Caco-2 (cell line): Measurements from ENCODE around the gene RPL22L1. TPM values are rescaled to one million over a fixed set of nuclear protein-coding genes. Genes with fewer than 3 reads are reported as not detected.

Experiments used
- BruUV-seq: library from RNA; stranded (reverse); fragments of 400-500 nt; replicated peaks from 2 replicates; lab custom pipeline; 2021; lab: Mats Ljungman, UMichigan
- CTCF ChIA-PET: fragments of 300-600 bp; sonication (Branson Sonifier 250); formaldehyde crosslinking; loops from one replicate; lab custom pipeline; 2022; ENCODE audit warnings: antibody characterized with exemption; lab: Charles Lee
- POLR2A ChIA-PET: fragments of 300-600 bp; sonication (Branson Sonifier 250); formaldehyde crosslinking; loops from one replicate; lab custom pipeline; 2022; ENCODE audit warnings: antibody characterized with exemption; lab: Charles Lee
- DNase-seq, 2 experiments: peaks; one replicate each; pipeline versions ENCODE4 v3.0.0 to v3.0.0-alpha.2; 2020 to 2022
- H3K27me3 ChIP-seq: replicated peaks from 2 replicates; pipeline ENCODE4 v1.6.0; 2011; ENCODE audit warnings: low read length; ENCODE audit not compliant: control insufficient read depth, insufficient read depth
- H3K36me3 ChIP-seq: 2 replicates; pipeline ENCODE4 v1.5.1; 2011; ENCODE audit warnings: low read length; ENCODE audit not compliant: control insufficient read depth, insufficient read depth
- H3K4me1 ChIP-seq: fragments of 250-450 bp; sonication (Bioruptor Pico); 2 replicates; pipeline ENCODE4 v1.5.1; 2020; ENCODE audit warnings: mild to moderate bottlenecking
- H3K4me3 ChIP-seq: 2 replicates; pipeline ENCODE4 v1.5.1; 2011; ENCODE audit warnings: low read depth, mild to moderate bottlenecking, control low read depth, low read length
- H3K9me3 ChIP-seq: fragments of 250-450 bp; sonication (Bioruptor Pico); 2 replicates; pipeline ENCODE4 v1.5.1; 2020; ENCODE audit warnings: mild to moderate bottlenecking, moderate library complexity
- H3K27ac Mint-ChIP-seq: one replicate; pipeline ENCODE4 v1.8.0; 2022; ENCODE audit warnings: mixed read lengths; ENCODE audit not compliant: unreplicated experiment
- H3K27me3 Mint-ChIP-seq: one replicate; pipeline ENCODE4 v1.8.0; 2022; ENCODE audit warnings: mixed read lengths; ENCODE audit not compliant: insufficient read depth, unreplicated experiment
- H3K36me3 Mint-ChIP-seq: one replicate; pipeline ENCODE4 v1.8.0; 2022; ENCODE audit warnings: mild to moderate bottlenecking, mixed read lengths; ENCODE audit not compliant: insufficient read depth, unreplicated experiment
- H3K4me1 Mint-ChIP-seq: one replicate; pipeline ENCODE4 v1.8.0; 2022; ENCODE audit warnings: low read depth, mixed read lengths; ENCODE audit not compliant: unreplicated experiment
- H3K4me3 Mint-ChIP-seq: one replicate; pipeline ENCODE4 v1.8.0; 2022; ENCODE audit warnings: mild to moderate bottlenecking, moderate library complexity, mixed read lengths; ENCODE audit not compliant: unreplicated experiment
- H3K9me3 Mint-ChIP-seq: one replicate; pipeline ENCODE4 v1.8.0; 2022; ENCODE audit warnings: mixed read lengths; ENCODE audit not compliant: unreplicated experiment
- intact Hi-C: fragments of 100-400 bp; cut with micrococcal nuclease; formaldehyde crosslinking; loops from one replicate; pipeline ENCODE4 v1.10.0; 2022; ENCODE audit not compliant: unreplicated experiment
- total RNA-seq: library from RNA; stranded (reverse); gene quantifications from 2 replicates; pipeline ENCODE4 v1.2.3, GENCODE V29; 2022
- TF ChIP-seq, protein P1 (sequence below), 2 experiments: fragments of 200-600 bp in 1 of 2; IDR thresholded peaks; 1 replicate in 1 of 2; 2 replicates in 1 of 2; pipeline versions ENCODE4 v1.5.1 to v1.8.0; 2011 to 2022; ENCODE audit warnings: antibody characterized with exemption in 1 of 2, control low read depth in 1 of 2, inconsistent platforms in 1 of 2, low read depth in 1 of 2, low read length in 1 of 2, mild to moderate bottlenecking in 1 of 2, moderate library complexity in 1 of 2; ENCODE audit not compliant: insufficient read depth in 1 of 2, severe bottlenecking in 1 of 2, unreplicated experiment in 1 of 2

The RPL22L1 gene
- total RNA-seq, 1 experiment from 2014 or later, result 31.1 TPM

DNA sequence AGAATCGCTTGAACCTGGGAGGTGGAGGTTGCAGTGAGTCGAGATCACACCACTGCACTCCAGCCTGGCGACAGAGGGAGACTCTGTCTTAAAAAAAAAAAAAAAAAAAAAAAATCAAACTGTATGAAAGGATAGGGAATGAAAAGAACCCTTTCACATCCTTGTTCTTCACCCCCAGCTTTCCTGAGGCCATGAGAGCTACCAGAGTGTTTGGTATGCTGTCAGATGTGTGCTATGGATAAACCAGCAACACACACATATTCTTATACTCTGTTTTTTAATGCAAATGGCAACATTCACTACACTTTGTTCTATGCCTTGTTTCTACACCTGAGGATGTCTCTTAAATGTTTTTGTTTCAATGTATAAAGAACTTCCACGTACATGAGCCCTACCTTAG lies 33.5 kb downstream of the RPL22L1 start:
- no TSS peak for BruUV-seq
- H3K4me3 ChIP-seq, result no peak overlapping the region
- no peaks in the 10 kb centered on the region for H3K4me1 ChIP-seq
- H3K27me3 Mint-ChIP-seq, result peaks cover 10% of the 10 kb centered on the region
- H3K27ac Mint-ChIP-seq, result no peak overlapping the region
- H3K9me3 ChIP-seq, result no peaks in the 10 kb centered on the region
- TF ChIP-seq, protein P1, sequence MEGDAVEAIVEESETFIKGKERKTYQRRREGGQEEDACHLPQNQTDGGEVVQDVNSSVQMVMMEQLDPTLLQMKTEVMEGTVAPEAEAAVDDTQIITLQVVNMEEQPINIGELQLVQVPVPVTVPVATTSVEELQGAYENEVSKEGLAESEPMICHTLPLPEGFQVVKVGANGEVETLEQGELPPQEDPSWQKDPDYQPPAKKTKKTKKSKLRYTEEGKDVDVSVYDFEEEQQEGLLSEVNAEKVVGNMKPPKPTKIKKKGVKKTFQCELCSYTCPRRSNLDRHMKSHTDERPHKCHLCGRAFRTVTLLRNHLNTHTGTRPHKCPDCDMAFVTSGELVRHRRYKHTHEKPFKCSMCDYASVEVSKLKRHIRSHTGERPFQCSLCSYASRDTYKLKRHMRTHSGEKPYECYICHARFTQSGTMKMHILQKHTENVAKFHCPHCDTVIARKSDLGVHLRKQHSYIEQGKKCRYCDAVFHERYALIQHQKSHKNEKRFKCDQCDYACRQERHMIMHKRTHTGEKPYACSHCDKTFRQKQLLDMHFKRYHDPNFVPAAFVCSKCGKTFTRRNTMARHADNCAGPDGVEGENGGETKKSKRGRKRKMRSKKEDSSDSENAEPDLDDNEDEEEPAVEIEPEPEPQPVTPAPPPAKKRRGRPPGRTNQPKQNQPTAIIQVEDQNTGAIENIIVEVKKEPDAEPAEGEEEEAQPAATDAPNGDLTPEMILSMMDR (IDR thresholded peaks at IDR 0.05; ENCODE audit: insufficient read depth in 1 of 2, low read depth in 1 of 2, low read length in 1 of 2, severe bottlenecking in 1 of 2, unreplicated experiment in 1 of 2), result no peak
- no peaks in the 10 kb centered on the region for H3K9me3 Mint-ChIP-seq
- H3K36me3 Mint-ChIP-seq, result no peaks in the 10 kb centered on the region
- ChIA-PET CTCF (no interaction called here), POLR2A (no interaction called here)
- no peaks in the 10 kb centered on the region for H3K4me1 Mint-ChIP-seq
- no peak overlapping the region for H3K4me3 Mint-ChIP-seq
- H3K27me3 ChIP-seq, result no peaks in the 10 kb centered on the region
- intact Hi-C loops, result no loop called here
- no peaks in the 10 kb centered on the region for H3K36me3 ChIP-seq
- DNase-seq, result no peak

DNA sequence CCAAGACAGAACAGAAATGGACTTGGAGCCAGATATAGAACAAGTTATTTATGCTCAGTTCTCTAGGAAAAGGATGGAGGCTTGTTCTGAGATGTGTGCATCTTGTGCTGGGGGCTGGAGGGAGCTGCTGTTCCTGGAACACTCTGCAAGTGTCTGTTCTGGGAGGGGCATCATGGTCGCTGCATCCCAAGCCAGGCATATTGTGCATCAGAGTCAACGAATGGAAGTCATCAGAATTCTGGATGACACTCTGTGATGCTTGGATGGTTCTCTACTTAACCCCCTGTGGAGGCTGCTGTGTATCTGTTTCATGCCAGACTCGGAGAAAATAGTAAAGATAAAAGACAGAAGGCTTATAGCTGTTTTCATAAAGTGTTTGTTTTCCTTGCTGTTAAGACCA lies 34.7 kb downstream of the RPL22L1 start:
- POLR2A ChIA-PET, result no interaction called here
- TF ChIP-seq, protein P1 (IDR thresholded peaks at IDR 0.05; ENCODE audit: insufficient read depth in 1 of 2, low read depth in 1 of 2, low read length in 1 of 2, severe bottlenecking in 1 of 2, unreplicated experiment in 1 of 2), result no peak
- intact Hi-C loops, result no loop called here

DNA sequence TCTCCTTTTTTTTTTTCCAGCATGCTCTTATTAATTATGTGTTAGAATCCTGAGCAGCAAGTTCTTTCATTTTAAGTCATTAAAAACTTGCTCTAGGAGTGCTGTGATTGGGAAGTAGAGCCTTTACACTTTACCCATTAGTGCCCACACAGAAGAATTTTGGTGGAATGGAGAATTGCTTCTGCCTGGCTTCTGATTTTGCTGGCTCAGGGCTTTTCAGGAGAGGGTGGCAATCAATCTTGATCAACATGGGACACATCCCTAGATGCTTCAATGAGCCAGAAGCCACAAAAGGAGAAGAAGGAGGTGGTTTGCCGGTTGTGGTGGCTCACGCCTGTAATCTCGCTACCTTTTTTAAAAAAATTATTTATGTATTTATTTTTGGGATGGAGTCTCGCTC lies 39.4 kb downstream of the RPL22L1 start:
- no peaks in the 10 kb centered on the region for H3K36me3 Mint-ChIP-seq
- H3K4me3 ChIP-seq, result no peak overlapping the region
- no peaks in the 10 kb centered on the region for H3K4me1 ChIP-seq
- no peak overlapping the region for H3K4me3 Mint-ChIP-seq
- TF ChIP-seq, protein P1 (IDR thresholded peaks at IDR 0.05; ENCODE audit: insufficient read depth in 1 of 2, low read depth in 1 of 2, low read length in 1 of 2, severe bottlenecking in 1 of 2, unreplicated experiment in 1 of 2), result no peak
- no peaks in the 10 kb centered on the region; the same call in 1 of the 2 replicates for H3K27me3 ChIP-seq
- POLR2A ChIA-PET, result no interaction called here
- BruUV-seq, result no TSS peak
- CTCF ChIA-PET, result no interaction called here
- H3K36me3 ChIP-seq, result no peaks in the 10 kb centered on the region
- intact Hi-C loops, result no loop called here
- peaks cover 22% of the 10 kb centered on the region for H3K27me3 Mint-ChIP-seq
- peaks cover 7% of the 10 kb centered on the region for H3K4me1 Mint-ChIP-seq
- H3K9me3 ChIP-seq, result no peaks in the 10 kb centered on the region
- DNase-seq, result no peak
- no peak overlapping the region for H3K27ac Mint-ChIP-seq
- H3K9me3 Mint-ChIP-seq, result no peaks in the 10 kb centered on the region

More for the DNA sequence above, 34.7 kb downstream of the RPL22L1 start:
- Mint-ChIP-seq H3K27me3 (peaks cover 13% of the 10 kb centered on the region), H3K36me3 (no peaks in the 10 kb centered on the region), H3K4me1 (no peaks in the 10 kb centered on the region), H3K27ac (no peak overlapping the region), H3K4me3 (no peak overlapping the region), H3K9me3 (no peaks in the 10 kb centered on the region)
- CTCF ChIA-PET, result interaction anchor here (1.1 kb wide), 1 partner anchor 13 kb away, joined by 3 read pairs; no protein-coding TSS in a partner anchor
- H3K4me3 ChIP-seq, result no peak overlapping the region
- H3K27me3 ChIP-seq, result no peaks in the 10 kb centered on the region
- no peaks in the 10 kb centered on the region for H3K36me3 ChIP-seq
- H3K9me3 ChIP-seq, result no peaks in the 10 kb centered on the region
- no TSS peak for BruUV-seq
- DNase-seq, result no peak
- H3K4me1 ChIP-seq, result no peaks in the 10 kb centered on the region
